ENCODE results near the gene HDGFL1. TPM values are rescaled to one million over a fixed set of nuclear protein-coding genes. Genes with fewer than 3 reads are reported as not detected.
A peak's percentile ranks its signal among the peaks of the same experiment; 100 is the strongest.

HDGFL1 gene
- total RNA-seq, 1 donor from 2014 or later, result not detected

GRCh38 chr6:22600059-22600458 lies 30.7 kb downstream of the HDGFL1 start:
- peaks cover 13% of the 10 kb centered on the region for H3K4me1 Mint-ChIP-seq (ENCODE audit: low read depth, unreplicated experiment)
- no peaks in the 10 kb centered on the region for H3K9me3 ChIP-seq (ENCODE audit: insufficient read depth, low read depth, low read length)
- H3K4me1 ChIP-seq (ENCODE audit: insufficient read depth, low read length), result peaks cover 18% of the 10 kb centered on the region
- H3K27ac ChIP-seq (ENCODE audit: low read depth, low read length), result no peak overlapping the region
- no peaks in the 10 kb centered on the region for H3K36me3 ChIP-seq (ENCODE audit: insufficient read depth, low read length)
- no peak overlapping the region for H3K4me3 ChIP-seq (ENCODE audit: insufficient read depth, low read depth, low read length)
- H3K4me3 Mint-ChIP-seq (ENCODE audit: unreplicated experiment), result no peak overlapping the region
- no peaks in the 10 kb centered on the region for H3K27me3 ChIP-seq (ENCODE audit: insufficient read depth, low read length)
- FAIRE-seq, result no peak
- H3K36me3 Mint-ChIP-seq (ENCODE audit: low read depth, unreplicated experiment), result no peaks in the 10 kb centered on the region
- no peaks in the 10 kb centered on the region for H4K20me1 ChIP-seq (ENCODE audit: insufficient read depth, low read length)
- peak overlapping the region; percentile 35 for H3K27ac Mint-ChIP-seq (ENCODE audit: unreplicated experiment)
- peak overlapping the region; percentile 50 for H2AFZ ChIP-seq (ENCODE audit: low read depth, low read length)
- peak; percentile 53 for DNase-seq (ENCODE audit: low read depth)
- no peaks in the 10 kb centered on the region for H3K9me3 Mint-ChIP-seq (ENCODE audit: unreplicated experiment)
- TF ChIP-seq CTCF (IDR thresholded peaks at IDR 0.05; ENCODE audit: insufficient read depth, low read depth, low read length) (no peak), EZH2 (IDR thresholded peaks at IDR 0.05; ENCODE audit: insufficient read depth, low read length) (no peak)
- no peaks in the 10 kb centered on the region for H3K27me3 Mint-ChIP-seq (ENCODE audit: low read depth, unreplicated experiment)
- H3K9ac ChIP-seq (ENCODE audit: low read length), result no peak overlapping the region
- no peaks in the 10 kb centered on the region for H3K79me2 ChIP-seq (ENCODE audit: insufficient read depth, low read length)
- no peak overlapping the region for H3K4me2 ChIP-seq (ENCODE audit: low read length)

- Histone ChIP-seq H3K27me3 (ENCODE audit: insufficient read depth, low read length) (no peaks in the 10 kb centered on the region), H3K9me3 (ENCODE audit: insufficient read depth, low read depth, low read length) (no peaks in the 10 kb centered on the region), H3K4me2 (ENCODE audit: low read length) (no peak overlapping the region), H3K4me1 (ENCODE audit: insufficient read depth, low read length) (peaks cover 12% of the 10 kb centered on the region), H3K27ac (ENCODE audit: low read depth, low read length) (no peak overlapping the region), H3K36me3 (ENCODE audit: insufficient read depth, low read length) (no peaks in the 10 kb centered on the region), H3K4me3 (ENCODE audit: insufficient read depth, low read depth, low read length) (no peak overlapping the region), H2AFZ (ENCODE audit: low read depth, low read length) (no peak overlapping the region), H4K20me1 (ENCODE audit: insufficient read depth, low read length) (no peaks in the 10 kb centered on the region), H3K9ac (ENCODE audit: low read length) (no peak overlapping the region), H3K79me2 (ENCODE audit: insufficient read depth, low read length) (no peaks in the 10 kb centered on the region)
- H3K4me3 Mint-ChIP-seq (ENCODE audit: unreplicated experiment), result no peak overlapping the region
- H3K27ac Mint-ChIP-seq (ENCODE audit: unreplicated experiment), result no peak overlapping the region
- H3K36me3 Mint-ChIP-seq (ENCODE audit: low read depth, unreplicated experiment), result no peaks in the 10 kb centered on the region
- H3K4me1 Mint-ChIP-seq (ENCODE audit: low read depth, unreplicated experiment), result peaks cover 13% of the 10 kb centered on the region
- DNase-seq (ENCODE audit: low read depth) (no peak), FAIRE-seq (no peak)
- H3K9me3 Mint-ChIP-seq (ENCODE audit: unreplicated experiment), result no peaks in the 10 kb centered on the region
- TF ChIP-seq EZH2 (IDR thresholded peaks at IDR 0.05; ENCODE audit: insufficient read depth, low read length), result no peak
- no peak for TF ChIP-seq CTCF (IDR thresholded peaks at IDR 0.05; ENCODE audit: insufficient read depth, low read depth, low read length)
- H3K27me3 Mint-ChIP-seq (ENCODE audit: low read depth, unreplicated experiment), result no peaks in the 10 kb centered on the region
Measured at GRCh38 chr6:22601984-22602383, 32.6 kb downstream of the HDGFL1 start.

GRCh38 chr6:22605736-22606135 lies 36.4 kb downstream of the HDGFL1 start:
- TF ChIP-seq EZH2 (IDR thresholded peaks at IDR 0.05; ENCODE audit: insufficient read depth, low read length) (no peak), CTCF (IDR thresholded peaks at IDR 0.05; ENCODE audit: insufficient read depth, low read depth, low read length) (no peak)
- no peak for FAIRE-seq

More at GRCh38 chr6:22605736-22606135, 36.4 kb downstream of the HDGFL1 start:
- Histone ChIP-seq H3K79me2 (ENCODE audit: insufficient read depth, low read length) (no peaks in the 10 kb centered on the region), H3K36me3 (ENCODE audit: insufficient read depth, low read length) (no peaks in the 10 kb centered on the region), H3K27me3 (ENCODE audit: insufficient read depth, low read length) (no peaks in the 10 kb centered on the region), H2AFZ (ENCODE audit: low read depth, low read length) (no peak overlapping the region), H3K4me1 (ENCODE audit: insufficient read depth, low read length) (peaks cover 3% of the 10 kb centered on the region), H3K27ac (ENCODE audit: low read depth, low read length) (no peak overlapping the region), H3K9me3 (ENCODE audit: insufficient read depth, low read depth, low read length) (no peaks in the 10 kb centered on the region), H3K9ac (ENCODE audit: low read length) (no peak overlapping the region), H3K4me2 (ENCODE audit: low read length) (peak overlapping the region; percentile 25), H3K4me3 (ENCODE audit: insufficient read depth, low read depth, low read length) (no peak overlapping the region), H4K20me1 (ENCODE audit: insufficient read depth, low read length) (no peaks in the 10 kb centered on the region)
- Mint-ChIP-seq H3K36me3 (ENCODE audit: low read depth, unreplicated experiment) (no peaks in the 10 kb centered on the region), H3K9me3 (ENCODE audit: unreplicated experiment) (no peaks in the 10 kb centered on the region), H3K27ac (ENCODE audit: unreplicated experiment) (no peak overlapping the region), H3K4me3 (ENCODE audit: unreplicated experiment) (no peak overlapping the region), H3K27me3 (ENCODE audit: low read depth, unreplicated experiment) (no peaks in the 10 kb centered on the region), H3K4me1 (ENCODE audit: low read depth, unreplicated experiment) (peaks cover 3% of the 10 kb centered on the region)
- DNase-seq (ENCODE audit: low read depth), result no peak

All from astrocyte (in vitro differentiated cells and primary cell).